GM19452 (cell line): ENCODE results near the gene MCCC1.
"Not testable (repeated sequence)": the region's sequence is repeated elsewhere in the genome, so short reads cannot be mapped to it uniquely, and the experiment has no call there.

Experiments used
- ATAC-seq: cut with Tn5 transposase; IDR thresholded peaks from one replicate; pipeline ENCODE4 v1.9.1; 2021; ENCODE audit not compliant: unreplicated experiment

MCCC1 gene

GRCh38 chr3:183058351-183058750 is 40.9 kb downstream of the MCCC1 start:
- no peak for ATAC-seq

- no peak for ATAC-seq
Observed at GRCh38 chr3:183050706-183051105, 48.6 kb downstream of the MCCC1 start.

DNA sequence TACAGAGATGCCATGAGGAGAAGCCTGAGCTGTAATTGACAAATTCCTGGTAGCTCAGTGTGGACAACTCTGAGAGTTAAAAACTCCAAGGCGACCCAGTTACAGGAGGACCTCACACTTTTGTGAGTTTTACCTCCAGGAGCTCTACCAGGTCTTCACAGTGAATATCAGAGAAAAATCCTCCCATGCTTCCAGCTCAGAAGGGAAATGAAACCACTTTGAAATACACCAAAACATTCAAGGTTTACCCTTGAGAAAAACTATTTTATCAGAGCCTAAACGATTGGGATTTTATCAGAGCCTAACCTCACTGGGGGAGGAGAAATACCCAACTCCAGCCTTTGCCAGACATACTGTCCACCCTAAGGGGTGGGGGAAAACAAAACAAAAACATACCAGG is 52.4 kb downstream of the MCCC1 start:
- no peak for ATAC-seq

- ATAC-seq = peak; percentile 98
Observed at GRCh38 chr3:183044547-183045229, 54.6 kb downstream of the MCCC1 start.

GRCh38 chr3:183038757-183039156 is 60.5 kb downstream of the MCCC1 start:
- ATAC-seq = peak; percentile 24

GRCh38 chr3:183038221-183038620 is 61.1 kb downstream of the MCCC1 start:
- peak; percentile 81 for ATAC-seq

- ATAC-seq = no peak
Observed at GRCh38 chr3:183033746-183034145, 65.5 kb downstream of the MCCC1 start.

GRCh38 chr3:183032880-183033555 is 66.3 kb downstream of the MCCC1 start:
- no peak for ATAC-seq

- ATAC-seq = no peak
Observed at GRCh38 chr3:183031826-183032225, 67.5 kb downstream of the MCCC1 start.

DNA sequence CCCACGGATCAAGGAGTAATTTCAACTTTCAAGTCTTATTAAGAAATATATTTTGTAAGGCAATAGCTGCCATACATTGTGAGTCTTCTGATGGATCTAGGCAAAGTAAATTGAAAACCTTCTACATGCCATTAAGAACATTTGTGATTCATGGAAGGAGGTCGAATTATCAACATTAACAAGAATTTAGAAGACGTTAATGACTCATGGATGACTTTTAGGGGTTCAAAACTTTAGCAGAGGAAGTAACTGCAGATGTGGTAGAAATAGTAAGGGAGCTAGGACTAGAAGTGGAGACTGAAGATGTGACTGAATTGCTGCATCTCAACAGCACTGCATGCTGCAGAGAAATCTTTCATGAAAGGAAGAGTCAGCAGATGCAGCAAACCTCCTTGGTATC is 70.9 kb downstream of the MCCC1 start:
- no peak for ATAC-seq

- no peak for ATAC-seq
Observed at GRCh38 chr3:183027276-183027675, 72.0 kb downstream of the MCCC1 start.

DNA sequence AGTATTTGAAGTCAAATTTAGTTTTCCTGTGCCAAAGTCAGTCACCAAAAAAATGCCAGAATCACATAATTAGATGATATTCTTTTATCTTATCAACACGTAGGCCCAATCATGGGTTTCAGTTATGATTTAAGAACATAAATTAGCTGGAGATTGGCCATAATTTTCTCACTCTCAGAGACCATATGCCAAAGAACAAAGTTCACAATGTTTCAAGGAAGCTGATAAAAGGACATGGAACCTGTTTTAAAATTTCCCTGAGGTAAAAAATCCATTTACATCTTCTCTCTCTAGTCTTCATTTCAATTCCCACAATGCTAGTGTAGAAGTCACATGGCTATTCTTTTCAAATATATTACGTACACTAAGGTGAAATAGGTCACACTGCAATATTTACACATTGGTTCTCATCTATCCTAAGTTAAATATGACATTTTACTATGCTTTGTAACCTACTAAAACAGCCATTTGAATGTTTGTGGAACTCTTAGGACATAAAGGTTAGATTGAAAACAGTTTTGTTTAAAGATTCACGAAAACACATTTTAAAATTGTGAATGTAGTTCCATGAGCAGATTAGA is 76.3 kb downstream of the MCCC1 start:
- no peak for ATAC-seq

DNA sequence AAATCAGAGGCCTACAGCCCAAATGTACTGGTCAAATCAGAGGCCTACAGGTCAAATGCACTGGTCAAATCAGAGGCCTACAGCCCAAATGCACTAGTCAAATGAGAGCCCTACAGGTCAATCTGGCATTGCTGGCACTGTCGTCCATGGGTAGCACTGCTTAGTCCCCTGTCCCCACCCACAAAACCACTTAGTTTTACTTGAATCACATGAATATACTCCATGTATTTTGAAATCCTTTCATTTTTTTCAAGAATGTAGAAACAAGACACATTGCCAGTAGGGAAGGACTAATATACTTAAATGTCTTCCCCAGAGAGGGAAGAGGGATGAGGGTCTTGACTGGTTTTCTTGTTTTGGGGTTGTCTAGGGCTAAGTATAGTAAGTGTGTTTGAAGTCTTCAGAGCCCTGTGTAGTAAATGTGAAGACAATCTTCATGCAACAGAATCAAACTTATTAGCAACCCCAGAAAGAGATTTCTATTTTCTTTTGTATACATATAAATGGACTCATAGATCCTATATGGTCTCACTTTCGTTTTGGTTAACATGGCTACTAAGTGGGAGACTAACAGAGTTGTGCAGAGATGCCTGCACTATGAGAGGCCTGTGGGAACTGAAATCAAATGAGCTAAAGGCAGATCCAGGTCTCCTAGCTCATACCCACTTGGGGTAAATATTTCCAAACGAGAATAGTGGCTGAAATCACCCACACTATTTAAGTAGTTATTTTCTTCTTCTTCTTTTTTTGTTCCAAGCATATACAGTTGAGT is 80.7 kb downstream of the MCCC1 start:
- ATAC-seq = no peak

DNA sequence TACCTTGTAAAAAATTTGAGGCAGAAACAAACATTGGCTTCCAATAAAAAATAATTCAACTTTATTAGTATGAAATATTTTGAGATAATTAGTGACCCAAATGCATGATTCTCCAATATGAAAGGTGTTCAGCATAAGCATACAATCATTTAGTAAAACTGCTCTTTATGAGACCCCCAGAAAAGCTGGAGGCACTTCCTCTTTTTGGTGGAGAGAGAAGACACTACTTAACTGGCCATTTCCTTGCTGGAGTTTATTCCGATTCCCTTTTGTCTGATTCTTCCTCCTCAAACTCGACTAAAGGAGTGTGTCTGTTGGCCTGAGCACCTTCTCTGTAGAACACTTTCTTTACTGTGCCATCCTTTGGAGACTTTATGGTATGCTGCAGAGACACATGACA is 84.1 kb downstream of the MCCC1 start:
- no peak for ATAC-seq

DNA sequence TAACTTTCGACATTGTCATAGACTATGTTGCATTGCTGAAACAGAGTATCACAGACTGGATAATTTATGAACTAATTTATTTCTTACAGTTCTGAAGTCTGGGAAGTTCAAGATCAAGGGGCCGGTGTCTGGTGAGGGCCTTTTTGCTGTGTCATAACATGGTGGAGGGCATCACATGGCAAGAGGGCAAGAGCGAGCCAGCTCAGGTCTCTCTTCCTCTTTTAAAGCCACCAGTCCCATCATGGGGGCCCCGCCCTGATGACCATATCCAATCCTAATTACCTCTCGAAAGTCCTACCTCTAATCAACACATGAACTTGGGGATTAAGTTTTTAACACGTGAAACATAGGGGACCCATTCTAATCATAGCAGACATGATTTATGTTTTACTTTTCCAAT is 85.4 kb downstream of the MCCC1 start:
- no peak for ATAC-seq

DNA sequence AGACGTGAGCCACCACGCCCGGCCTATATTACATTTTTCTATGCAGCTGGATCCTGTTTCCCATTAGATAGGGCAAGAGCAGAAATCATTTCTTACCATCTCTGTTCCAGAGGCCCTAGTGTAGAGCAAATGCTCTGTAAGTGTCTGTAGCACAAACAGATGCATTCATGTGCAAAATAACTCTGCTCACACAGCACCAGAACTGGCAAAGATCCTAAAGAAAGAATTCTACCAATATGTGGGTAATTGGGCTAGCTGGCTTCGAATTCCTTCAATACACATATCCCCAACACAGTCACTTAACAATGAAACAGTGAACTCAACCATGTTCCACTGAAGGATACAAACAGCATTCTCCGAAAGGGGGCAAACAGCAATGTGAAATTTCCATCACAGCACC is 86.2 kb downstream of the MCCC1 start:
- ATAC-seq = no peak

- ATAC-seq = no peak
Observed at GRCh38 chr3:183008800-183009199, 90.5 kb downstream of the MCCC1 start.

DNA sequence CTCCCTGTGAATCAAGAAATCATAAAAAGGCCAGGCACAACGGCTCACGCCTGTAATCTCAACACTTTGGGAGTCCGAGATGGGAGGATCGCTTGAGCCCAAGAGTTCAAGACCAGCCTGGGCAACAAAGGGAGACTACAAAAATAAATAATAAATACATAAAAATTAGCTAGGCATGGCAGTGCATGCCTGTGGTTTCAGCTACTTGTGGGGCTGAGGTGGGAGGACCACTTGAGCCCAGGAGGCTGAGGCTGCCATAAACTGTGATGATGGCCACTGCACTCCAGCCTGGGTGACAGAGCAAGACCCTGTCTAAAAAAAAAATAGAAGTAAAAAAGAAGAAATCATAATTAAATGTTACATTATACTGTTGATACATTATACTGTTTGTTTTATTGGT is 91.0 kb downstream of the MCCC1 start:
- ATAC-seq = no peak

- no peak for ATAC-seq
Observed at GRCh38 chr3:183006396-183007002, 92.8 kb downstream of the MCCC1 start.

DNA sequence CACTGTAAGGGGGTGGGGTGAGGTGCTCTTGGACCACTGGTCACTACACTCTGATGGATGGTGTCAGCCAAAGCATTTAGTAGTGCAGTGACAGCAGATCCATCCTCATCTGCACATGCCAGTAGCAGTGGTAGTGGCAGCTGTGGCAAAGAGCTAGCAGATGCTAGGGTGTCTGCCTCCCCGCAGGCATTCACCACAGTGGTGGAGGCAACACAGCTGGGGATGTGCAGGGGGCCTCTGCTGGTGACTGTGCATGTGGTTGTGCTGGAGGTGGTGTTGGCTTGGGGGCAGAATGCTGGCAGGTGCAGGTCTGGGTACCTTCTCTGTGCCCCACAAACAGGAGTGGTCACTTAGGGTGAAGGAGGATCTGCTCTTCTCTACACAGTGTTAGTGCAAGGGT is 99.5 kb downstream of the MCCC1 start:
- no peak for ATAC-seq

DNA sequence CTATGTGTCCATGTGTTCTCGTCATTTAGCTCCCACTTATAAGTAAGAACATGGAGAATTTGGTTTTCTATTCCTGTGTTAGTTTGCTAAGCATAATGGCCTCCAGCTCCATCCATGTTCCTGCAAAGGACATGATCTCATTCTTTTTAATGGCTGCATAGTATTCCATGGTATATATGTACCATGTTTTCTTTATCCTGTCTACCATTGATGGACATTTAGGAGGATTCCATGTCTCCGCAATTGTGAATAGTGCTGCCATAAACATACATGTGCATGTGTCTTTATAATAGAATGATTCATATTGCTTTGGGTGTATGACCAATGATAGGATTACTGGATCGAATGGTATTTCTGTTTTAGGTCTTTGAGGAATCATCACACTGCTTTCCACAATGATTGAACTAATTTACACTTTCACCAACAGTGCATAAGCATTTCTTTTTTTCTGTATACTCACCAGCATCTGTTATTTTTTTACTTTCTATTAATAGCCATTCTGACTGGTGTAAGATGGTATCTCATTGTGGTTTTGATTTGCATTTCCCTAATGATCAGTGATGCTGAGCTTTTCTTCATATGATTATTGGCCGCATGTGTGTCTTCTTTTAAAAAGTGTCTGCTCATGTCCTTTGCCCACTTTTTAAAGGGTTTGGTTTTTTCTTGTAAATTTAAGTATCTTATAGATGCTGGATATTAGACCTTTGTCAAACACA is 105.7 kb downstream of the MCCC1 start:
- ATAC-seq = not testable (repeated sequence)
